ENCODE measurements around the gene TEAD3. TPM values are rescaled to one million over a fixed set of nuclear protein-coding genes. Genes with fewer than 3 reads are reported as not detected.
A peak's percentile ranks its signal among the peaks of the same experiment; 100 is the strongest.
"Not testable (repeated sequence)": the region's sequence is repeated elsewhere in the genome, so short reads cannot be mapped to it uniquely, and the experiment has no call there.

The TEAD3 gene
- 19.4 TPM for total RNA-seq

DNA sequence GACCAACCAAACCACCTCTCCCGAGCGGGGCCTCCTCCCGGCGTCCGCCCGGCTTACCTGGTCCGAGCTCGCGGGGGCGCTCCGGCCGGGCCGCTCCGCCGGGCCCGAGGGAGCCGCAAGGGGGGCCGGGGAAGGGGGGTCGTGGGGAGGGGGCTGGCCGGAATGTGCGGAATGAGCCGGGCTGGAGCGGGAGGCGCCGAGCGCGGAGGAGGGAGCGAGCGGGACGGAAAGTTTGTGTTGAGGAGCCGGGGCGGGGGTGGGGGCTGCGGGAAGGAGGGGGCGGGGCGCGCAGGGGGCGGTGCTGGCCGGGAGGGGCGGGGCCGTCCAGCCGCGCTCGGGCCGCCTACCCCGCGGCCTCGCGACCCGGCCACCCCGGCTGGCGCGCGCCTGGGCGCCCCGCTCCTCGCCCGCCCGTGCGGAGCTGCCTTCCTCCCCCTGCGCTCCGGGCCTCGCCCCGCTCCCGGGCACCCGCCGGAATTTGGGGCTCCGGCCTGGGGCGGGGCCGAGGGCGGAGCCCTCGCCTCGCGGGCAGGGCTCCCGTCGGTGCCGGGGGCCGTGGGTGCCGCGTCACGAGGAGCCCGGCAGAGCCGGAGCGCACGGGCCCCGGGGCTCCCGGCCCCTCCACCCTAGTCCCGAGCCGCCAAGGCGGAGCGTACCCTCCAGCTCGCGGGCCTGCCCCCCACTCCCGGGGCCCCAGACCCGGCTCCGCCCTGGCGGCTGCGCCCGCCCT, at the start of gene TEAD3:
Gene TEAD3, minus strand, starts transcription at position 239 of the 730 bp plus-strand sequence.
- DNase-seq: peak; percentile 88

- DNase-seq: no peak
These were observed 48.0 kb upstream of the TEAD3 start for GRCh38 chr6:35544769-35545361.

GRCh38 chr6:35543459-35544193, 46.7 kb upstream of the TEAD3 start:
- no peak for DNase-seq

- DNase-seq: no peak
These were observed 45.0 kb upstream of the TEAD3 start for GRCh38 chr6:35541836-35542235.

DNA sequence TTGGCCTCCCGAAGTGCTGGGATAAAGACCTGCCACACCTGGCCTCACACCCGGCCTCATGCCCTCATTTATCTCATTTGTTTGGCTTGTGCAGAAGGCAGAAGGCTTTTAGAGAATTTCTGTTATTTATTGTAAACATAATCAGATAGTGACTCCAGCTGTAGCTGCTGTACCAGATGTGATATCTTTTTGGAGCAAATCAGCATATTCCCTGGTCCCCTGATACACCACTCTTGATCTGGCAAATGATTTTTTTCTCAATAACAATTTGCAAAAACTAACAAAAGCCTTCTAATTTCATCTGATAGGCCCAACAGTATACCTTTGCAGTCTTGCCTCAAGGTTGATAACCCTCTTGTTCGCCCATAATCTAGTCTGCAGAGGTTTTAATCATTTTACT, 42.3 kb upstream of the TEAD3 start:
- no peak for DNase-seq

DNA sequence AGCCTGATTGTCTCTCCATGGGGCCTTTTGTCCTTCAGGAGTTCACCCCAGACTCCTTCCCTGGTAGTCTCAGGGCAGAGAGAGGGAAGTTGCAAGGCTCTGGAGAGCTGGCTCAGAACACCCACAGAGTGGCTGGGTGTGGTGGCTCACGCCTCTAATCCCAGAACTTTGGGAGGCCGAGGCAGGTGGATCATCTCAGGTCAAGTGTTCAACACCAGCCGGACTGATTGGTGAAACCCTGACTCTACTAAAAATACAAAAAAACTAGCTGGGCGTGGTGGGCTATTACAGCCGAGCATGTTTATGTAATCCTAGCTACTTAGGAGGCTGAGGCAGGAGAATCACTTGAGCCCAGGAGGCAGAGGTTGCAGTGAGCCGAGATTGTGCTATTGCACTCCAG, 39.0 kb upstream of the TEAD3 start:
- DNase-seq: not testable (repeated sequence)

DNA sequence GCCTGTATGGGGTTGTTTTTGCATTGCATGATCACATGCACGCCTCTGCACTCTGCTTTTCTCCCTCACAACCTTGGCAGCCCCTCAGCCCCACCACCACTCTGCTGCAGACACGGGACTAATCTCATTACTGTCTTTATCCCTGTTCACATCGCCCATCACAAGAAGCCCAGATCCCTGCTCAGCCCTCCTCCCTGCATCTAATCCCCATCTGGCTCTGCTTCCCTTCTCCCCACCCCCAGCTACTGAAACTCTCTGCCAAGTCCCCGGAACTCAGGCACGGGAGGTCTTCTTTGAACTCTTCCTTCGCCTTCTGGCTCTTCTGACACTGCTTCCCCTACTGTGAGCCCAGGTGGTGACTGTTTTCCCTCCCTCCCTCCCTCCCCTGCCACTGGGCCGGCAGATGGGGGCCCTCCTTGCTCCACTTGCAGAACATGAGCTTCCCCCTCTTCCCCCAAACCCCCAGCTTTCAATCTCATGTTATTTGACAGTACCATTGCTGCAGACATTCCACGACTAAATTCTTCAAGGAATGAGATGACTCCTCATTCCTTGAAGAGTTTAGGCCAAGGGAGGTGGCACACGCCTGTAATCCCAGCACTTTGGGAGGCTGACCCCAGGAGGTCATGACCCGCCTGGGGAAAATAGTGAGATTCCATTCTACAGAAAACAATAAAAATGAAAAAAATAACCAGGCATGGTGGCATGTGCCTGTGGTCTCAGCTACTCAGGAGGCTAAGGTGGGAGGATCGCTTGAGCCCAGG, 37.7 kb upstream of the TEAD3 start:
- peak; percentile 84 for DNase-seq

DNA sequence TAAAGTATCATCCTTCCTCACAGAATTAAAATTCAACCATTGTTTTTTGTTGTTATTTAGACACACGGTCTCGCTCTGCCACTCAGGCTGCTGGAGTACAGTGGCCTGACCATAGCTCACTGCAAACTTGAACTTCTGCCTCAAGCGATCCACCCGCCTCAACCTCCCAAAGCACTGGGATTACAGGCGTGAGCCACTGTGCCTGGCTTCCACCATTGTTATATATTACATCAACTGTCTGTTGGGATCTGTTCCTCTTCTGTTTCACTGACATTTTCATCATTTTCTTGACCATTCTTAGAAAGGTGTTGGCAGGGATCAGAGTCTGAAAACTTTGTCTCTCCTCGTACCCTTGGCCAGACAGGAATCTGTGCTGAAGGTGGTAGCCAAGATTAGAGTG, 37.1 kb upstream of the TEAD3 start:
- DNase-seq: no peak

DNA sequence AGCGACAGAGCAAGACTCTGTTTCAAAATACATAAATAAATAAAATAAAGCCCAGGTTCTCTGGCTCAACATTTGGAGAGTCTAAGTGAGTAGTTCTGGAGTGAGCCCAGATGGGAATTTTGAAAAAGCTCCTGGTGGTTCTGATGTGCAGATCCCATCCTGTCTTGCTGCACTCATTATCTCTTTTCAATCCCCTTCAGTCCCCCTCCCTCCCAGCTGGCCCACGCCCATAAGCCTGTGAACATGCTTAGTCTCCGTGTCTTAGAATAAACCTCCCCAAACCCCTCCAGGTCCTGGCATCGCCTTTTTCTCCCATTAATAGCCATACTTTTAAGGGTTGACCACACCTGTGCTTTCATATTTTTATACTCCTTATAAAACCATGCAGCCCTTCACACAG, 35.2 kb upstream of the TEAD3 start:
- DNase-seq: no peak

DNA sequence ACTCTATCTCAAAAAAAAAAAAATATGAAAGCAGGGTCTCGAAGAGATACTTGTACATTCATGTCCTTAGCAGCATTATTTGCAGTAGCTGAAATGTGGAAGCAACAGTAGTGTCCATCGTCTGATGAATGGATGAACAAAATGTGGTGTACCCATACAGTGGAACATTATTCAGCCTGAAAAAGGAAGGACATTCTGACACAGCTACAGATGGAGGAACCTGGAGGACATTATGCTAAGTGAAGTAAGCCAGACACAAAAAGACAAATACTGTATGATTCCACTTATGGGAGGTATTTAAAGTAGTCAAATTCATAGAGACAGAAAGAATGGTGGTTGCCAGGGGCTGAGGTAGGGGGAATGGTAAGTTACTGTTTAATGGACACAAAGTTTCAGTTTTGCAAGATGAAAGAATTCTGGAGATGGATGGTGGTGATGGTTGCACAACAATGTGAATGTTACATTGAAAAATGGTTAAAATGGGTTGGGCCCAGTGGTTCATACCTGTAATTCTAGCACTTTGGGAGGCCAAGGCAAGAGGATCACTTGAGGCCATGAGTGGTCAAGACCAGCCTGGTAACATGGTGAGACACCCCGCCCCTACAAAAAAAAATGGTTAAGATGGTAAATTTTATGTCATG, 27.6 kb upstream of the TEAD3 start:
- no peak for DNase-seq

- DNase-seq: peak; percentile 79
These were observed 26.1 kb upstream of the TEAD3 start for GRCh38 chr6:35522660-35523658.

DNA sequence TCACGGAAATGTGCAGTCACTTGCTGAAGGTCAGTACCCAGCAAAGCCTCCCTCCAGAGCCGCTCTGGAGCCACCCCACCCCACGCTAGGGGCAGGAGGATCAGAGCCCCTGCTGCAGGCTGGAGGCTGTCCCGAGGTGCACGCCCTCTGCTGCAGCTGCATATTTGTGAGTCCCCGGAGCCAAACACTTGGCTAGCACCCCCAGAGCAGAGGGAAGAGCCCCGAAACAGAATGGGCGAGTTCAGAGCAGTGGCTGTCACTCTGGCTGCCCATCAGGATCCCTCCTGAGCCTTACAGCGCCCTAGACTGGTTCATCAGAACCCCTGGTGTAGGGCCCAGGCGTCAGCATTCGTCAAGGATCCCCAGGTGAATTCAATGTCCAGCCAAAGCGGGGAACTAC, 25.3 kb upstream of the TEAD3 start:
- no peak for DNase-seq

GRCh38 chr6:35521235-35521634, 24.4 kb upstream of the TEAD3 start:
- DNase-seq: no peak

- DNase-seq: no peak
These were observed 22.6 kb upstream of the TEAD3 start for GRCh38 chr6:35519313-35520015.

DNA sequence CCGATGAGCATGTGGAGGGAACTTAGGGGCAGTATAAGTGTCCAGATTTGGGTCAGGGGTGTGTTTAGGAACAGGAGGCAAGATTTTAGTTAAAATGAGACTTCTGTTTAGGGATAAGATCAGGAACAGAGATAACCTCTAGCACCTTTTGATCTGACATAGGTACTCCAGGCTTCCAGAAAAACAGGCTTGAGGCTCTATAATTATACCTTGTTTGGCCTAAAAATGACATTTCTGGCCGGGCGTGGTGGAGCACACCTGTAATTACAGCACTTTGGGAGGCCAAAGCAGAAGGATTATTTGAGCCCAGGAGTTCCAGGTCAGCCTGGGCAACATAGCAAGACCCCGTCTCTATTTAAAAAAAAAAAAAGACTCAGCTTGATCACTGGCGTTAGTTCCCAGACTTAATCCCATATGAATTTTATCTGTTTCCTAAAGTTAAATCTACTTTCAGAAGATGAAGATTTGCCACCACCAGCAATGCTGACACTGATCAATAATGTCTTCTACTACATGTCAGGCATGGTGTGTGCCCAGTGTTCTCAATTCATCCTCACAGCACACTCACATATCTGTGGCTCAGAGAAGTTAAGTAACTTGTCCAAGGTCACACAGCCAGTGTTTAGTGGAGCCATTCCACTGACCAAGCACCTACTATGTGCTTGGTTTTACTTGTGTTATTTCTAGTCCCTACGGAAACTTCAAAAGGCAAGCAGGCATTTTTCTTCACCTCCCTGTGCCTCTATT, 21.9 kb upstream of the TEAD3 start:
- no peak for DNase-seq

DNA sequence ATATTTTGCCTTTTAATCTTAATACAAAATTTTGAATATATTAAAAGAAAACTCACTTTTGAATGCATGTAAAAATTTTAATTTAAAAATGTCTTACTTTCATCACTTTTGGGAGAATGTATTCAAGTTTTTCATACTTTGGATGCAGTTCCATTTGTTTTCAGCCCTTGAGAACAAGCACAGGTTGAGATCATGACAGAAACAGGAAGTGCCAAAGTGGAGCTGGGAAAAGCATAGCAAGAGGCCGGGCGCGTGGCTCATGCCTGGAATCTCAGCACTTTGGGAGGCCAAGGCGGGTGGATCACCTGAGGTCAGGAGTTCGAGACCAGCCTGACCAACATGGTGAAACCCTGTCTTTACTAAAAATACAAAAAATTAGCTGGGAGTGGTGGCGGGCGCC, 21.1 kb upstream of the TEAD3 start:
- not testable (repeated sequence) for DNase-seq

- DNase-seq: no peak
These were observed 19.8 kb upstream of the TEAD3 start for GRCh38 chr6:35516712-35517111.

GRCh38 chr6:35515939-35516338, 19.1 kb upstream of the TEAD3 start:
- not testable (repeated sequence) for DNase-seq

DNA sequence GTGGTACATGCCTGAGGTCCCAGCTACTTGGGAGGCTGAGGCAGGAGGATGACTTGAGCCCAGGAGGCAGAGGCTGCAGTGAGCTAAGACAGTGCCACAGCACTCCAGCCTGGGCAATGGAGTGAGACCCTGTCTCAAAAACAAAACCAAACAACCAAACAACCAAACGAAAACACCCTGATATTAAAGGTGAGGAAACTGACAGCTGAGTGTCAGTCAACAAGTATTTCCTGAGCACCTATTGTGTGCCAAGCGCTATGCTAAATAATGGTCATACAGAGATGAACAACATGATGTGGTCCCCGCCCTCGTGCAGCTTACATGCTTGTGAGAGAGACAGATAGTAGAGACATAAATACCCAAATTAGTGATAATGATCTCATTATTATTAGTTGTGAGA, 17.7 kb upstream of the TEAD3 start:
- no peak for DNase-seq

Measured in tongue (tissue), 2 donors.